ENCODE results near the gene PLEKHH1.

PLEKHH1 gene

GRCh38 chr14:67510836-67511235 is 22.3 kb upstream of the PLEKHH1 start:
- DNase-seq (ENCODE audit: low spot score) = no peak

DNA sequence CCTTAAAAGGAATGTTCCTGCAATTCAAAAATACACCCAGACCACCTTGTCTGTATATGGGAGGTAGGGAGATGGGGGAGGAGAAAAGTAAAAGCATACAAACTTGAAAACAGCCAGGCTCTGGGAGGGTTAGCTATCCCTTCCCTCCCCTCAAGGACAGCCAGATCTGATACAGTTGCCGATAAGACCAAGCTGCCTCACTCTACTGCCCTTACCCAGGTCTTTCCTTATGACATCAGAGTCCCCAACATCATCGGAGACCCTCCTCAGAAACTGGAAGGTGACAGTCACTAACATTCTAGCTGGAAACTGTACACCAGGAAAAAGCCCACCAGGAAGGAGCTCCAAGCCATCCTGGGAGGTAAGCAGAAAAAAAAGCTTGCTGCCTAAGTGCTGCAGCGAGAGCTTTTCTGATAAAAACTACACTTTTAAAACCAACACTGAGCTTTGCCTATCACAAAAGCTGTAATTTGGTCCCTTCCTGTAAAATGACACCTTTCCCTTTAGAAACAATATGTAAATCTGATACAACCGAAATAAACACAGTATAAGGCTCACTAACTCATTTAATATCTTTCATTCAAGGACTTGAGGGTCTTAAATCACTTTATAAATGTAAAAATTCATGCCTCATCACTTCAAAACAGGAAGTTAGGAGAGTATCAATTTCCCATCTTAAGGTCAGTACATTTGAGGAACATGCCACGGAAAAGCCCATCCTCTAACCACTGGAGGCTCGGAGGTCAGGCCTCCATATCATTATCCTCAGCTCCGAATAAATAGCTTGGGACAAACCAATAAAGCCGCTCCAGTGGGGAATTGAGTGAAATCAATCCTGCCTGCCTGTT is 20.4 kb upstream of the PLEKHH1 start:
- no peak for DNase-seq (ENCODE audit: low spot score)

- DNase-seq (ENCODE audit: low spot score) = no peak
Measured at GRCh38 chr14:67513631-67514108, 19.4 kb upstream of the PLEKHH1 start.

GRCh38 chr14:67514203-67514607 is 18.9 kb upstream of the PLEKHH1 start:
- DNase-seq (ENCODE audit: low spot score) = no peak

- DNase-seq (ENCODE audit: low spot score) = peak; percentile 28
Measured at GRCh38 chr14:67514650-67515385, 18.3 kb upstream of the PLEKHH1 start.

DNA sequence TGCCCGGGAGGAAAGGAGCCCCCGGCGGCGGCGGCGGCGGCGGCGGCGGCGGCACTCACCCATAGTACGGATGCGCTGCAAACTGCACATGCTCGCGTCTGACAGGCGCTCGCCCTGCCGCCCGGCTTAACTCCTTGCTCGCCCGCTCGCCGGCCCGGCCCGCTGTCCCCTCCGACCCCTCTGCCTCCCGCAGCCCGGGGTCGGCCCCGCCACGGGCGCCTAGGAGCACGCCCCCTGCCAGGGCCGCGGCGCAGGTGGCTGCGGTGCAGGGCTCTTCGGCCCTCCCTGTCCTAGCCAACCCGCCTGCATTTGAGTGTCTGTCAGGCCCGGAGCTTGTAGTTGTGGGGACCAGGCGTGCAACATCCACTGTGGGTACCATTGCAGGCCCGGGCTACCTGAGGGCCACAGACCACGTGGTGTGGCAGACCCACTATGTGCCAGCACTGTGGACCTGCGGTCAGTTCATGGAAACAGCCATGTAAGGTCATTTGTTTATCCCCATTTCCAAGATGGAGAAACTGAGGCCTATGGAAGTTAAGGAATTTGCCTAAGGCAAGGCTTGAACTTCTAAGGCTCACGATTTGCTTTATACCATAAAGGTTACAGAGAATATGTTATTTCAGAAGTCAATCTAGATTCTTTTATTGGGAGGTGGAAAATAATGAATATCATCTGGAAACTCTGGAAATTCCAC is 17.6 kb upstream of the PLEKHH1 start:
- DNase-seq (ENCODE audit: low spot score) = peak; percentile 21

GRCh38 chr14:67516676-67517075 is 16.4 kb upstream of the PLEKHH1 start:
- no peak for DNase-seq (ENCODE audit: low spot score)

DNA sequence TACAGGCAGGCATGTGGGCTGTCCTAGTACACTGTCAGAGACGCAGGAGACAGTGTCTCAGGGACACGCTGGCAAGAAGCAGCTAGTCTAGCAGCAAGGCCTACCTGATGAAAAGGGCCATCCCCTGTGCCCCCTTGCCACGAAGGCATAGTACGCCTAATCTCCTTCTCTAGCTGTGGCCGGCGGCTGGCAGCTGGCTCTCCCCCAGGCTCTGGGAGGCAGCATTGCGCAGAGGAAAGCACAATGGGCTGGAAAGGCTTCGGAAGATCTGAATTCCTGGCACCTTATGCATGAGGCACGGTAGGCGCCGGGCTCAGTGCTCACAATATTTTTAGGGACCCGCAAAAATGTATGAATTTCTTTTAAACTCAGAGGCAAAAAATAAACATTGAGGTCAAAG is 16.0 kb upstream of the PLEKHH1 start:
- no peak for DNase-seq (ENCODE audit: low spot score)

- DNase-seq (ENCODE audit: low spot score) = no peak
Measured at GRCh38 chr14:67519406-67519805, 13.7 kb upstream of the PLEKHH1 start.

GRCh38 chr14:67520482-67520881 is 12.6 kb upstream of the PLEKHH1 start:
- DNase-seq (ENCODE audit: low spot score) = no peak

DNA sequence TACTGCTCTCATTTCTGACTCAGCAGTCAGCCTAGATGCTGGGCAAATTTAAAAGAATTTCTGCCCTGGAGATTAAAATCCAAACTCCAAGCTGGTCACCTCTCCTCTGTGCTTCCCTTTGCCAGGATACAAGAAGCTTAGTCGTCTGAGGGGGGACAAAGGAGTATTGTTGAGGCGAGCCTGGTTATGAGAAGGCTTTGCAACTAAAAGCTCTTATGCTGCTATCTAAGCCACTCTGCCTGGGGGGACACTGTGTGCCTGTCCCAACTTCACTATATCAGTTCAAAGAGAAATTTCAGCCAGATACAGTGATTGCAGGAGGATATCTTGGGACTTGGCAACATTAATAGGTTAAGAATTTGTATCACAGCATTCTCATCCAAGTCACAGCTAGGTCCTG is 10.8 kb upstream of the PLEKHH1 start:
- no peak for DNase-seq (ENCODE audit: low spot score)

DNA sequence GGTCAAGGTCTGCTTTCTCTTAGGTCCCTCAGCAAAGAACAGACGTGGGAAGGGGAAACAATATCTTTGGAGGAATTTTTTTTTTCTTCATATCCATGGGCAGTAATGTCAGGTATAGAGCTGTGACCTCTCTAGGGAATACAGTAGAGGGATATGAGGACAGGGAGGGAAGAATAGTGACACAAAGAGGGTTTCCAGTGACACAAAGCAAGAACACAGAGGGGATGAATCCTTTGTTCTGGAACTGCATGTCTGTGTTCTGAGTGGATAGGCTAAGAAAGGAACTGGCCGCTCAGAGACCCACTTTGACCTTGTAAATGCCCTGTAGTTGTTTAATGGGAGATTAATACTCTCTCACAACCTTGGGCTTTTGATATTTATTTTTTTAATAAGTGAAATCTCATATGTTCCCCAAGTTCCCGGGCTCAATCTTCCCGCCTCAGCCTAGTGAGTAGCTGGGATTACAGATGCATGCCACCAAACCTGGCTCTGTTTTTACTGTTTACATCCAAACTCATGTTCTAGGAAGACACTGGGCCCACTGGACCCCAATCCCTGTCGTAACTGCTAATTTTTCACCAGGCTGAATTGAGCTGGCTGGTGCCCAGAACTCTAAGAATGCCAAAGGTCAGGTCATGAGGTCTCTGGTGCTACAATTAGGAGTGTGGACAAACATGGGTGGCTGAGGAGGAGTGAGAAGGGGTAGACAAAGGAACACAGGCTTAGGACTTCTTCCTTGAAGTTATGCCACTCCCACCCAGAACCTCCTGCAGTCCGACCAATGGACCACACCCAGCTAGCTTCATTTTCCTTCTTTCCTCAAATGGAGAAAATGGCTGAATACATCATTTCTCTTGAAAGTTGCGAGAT is 9.1 kb upstream of the PLEKHH1 start:
- no peak for DNase-seq (ENCODE audit: low spot score)

DNA sequence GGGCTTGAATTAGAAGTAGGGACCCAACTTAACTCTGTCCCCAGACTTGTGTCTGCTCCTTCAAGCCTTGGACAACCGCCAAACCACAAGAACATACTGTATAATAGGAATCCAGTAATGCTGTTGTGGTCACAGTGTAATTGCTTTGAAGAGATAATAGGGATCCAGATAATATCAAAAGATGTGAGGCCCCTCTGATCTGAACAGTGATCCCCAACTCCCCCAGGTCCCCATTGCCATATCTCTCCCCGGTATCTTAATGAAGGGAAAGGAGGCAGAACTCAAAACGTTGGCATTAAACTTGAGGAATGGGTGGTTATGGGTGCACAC is 8.5 kb upstream of the PLEKHH1 start:
- no peak for DNase-seq (ENCODE audit: low spot score)

DNA sequence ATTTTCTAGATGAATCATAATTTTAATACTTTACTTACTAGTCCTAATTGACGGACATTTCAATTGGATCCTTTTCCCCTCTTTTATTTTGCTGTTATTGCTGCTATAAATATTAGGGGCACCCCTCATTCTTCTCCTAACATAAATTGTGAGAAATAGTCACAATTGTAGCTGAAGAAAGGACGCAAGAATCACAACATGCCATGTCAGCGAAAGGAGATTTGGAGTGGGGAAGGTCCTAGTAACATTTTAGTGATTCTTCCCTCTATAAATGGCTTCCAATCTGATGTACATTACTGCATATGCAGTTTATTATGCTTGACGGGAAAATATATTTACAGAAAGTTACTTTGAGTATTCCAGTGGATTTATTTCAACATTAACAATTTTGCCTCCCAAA is 7.7 kb upstream of the PLEKHH1 start:
- no peak for DNase-seq (ENCODE audit: low spot score)

GRCh38 chr14:67526181-67526580 is 6.9 kb upstream of the PLEKHH1 start:
- no peak for DNase-seq (ENCODE audit: low spot score)

DNA sequence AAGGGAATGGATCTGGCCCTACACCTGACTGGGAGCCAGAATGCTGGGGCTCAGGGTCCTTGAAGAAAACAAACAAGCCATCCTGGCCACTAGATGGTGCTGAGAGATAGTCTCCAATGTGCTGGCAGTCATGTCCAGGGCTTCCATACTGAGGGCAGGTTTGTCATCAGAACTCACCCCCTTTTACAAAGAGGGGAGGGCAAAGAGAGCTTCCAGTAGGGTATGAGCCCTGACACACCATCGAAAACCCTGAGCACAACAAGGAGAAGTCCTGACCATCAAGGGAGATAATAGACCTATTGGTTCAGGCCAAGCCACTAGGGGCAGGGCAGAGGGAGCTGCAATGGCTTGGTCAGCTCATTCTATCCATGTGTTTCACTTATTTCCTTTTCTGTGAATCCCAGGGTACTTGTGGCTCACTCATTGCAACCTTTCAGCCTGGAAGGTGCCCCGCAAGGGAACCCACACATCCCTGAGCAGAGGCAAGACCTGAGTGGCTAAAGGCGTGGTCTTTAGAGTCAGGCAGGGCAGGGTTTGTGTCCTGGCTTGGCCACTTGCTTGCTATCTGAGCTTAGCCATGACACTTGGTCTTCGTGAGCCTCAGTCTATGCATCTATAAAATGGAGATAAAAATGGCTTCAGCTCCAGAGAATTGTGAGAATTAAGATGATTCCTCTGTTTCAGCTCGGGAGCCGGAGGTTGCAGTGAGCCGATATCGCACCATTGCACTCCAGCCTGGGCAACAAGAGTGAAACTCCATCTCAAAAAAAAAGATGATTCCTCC is 6.2 kb upstream of the PLEKHH1 start:
- DNase-seq (ENCODE audit: low spot score) = peak; percentile 53

DNA sequence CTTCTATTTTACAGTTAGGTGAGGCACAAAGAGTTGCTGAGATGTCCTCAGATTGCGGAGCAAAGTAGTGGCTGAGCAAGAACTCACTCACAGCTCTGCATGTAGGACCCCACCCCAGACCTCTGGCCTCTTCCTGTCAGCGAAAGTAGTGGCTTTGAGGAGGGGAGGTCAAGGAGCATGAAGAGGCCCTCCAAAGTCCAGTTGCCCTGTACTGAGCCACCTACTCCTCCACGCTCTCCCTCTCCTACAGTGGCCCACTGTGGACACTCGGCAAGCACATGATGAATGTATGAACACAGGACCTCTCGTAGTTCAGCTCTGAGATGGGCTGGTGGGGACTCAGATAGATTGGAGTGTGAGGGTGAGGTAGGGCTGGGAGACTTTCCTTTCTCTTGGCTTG is 5.3 kb upstream of the PLEKHH1 start:
- no peak for DNase-seq (ENCODE audit: low spot score)

GRCh38 chr14:67528276-67528675 is 4.8 kb upstream of the PLEKHH1 start:
- DNase-seq (ENCODE audit: low spot score) = no peak

GRCh38 chr14:67529947-67530935 is 2.8 kb upstream of the PLEKHH1 start:
- no peak for DNase-seq (ENCODE audit: low spot score)

- no peak for DNase-seq (ENCODE audit: low spot score)
Measured at GRCh38 chr14:67532606-67532997, 488 bp upstream of the PLEKHH1 start.
